ENCODE data around the gene ARHGAP26. TPM values are rescaled to one million over a fixed set of nuclear protein-coding genes. Genes with fewer than 3 reads are reported as not detected.

Gene ARHGAP26
- total and polyA plus RNA-seq, 2 experiments from 2014 or later: 9.5 to 16.8 TPM

DNA sequence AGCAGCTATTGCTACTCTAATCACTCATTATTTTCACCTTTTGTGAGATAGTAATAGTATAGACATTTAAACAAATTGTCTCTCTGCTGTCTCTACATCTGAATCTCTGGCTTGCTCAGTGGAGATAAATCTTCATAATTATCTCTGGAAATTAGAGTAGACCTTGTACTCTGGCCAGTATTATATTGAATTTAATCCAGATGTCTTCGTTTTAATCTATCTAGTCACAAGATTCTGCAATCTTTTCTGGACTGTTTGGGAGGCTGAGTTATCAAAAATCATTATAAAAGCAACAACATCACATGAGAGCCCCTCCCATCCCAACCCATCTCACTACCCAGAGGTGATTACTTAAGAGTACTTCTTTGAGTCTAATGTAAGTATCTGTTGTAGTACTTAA is 19.0 kb downstream of the ARHGAP26 start (continued):
- TF ChIP-seq REST (IDR thresholded peaks at IDR 0.05; ENCODE audit: unreplicated experiment): no peak

DNA sequence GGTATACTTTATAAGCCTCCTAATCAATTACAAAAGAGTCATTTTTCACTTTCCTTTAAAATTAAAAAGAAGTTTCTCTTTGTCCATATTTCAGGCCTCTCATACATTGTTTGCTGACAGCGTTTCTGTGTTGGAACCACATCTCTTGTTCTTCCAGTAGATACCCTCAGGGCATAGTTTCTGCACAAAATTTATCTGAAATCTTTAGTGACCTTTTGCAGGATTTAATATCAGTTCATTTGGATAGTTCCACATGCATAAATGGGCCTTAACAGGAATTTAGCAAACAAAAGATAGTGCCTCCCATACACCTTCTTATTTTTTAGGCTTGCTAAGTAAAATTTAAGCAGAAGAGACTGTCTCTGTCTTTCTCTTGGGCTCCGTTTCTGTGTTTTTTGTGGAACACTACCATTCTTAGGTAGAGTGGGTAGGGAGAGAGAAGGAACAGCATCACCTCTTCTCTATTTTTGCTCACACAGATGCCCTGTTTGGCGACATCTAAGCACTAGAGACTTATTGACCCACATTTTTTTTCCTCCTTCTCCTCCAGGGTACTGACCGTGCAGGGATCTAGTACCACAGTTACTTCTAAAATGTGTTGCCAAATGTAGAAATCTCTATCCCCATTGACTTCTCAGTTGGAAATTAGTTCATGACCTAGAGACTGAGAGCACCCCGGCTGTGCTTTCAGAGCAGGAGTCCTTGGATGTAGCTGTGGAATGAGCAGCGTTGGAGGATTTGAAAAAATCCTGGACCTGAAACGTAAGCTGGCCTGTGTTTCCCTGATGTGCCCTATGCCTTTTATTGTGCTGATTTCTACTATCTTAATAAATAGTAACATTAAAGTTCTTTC is 22.1 kb downstream of the ARHGAP26 start:
- Histone ChIP-seq H3K4me2 (no peak overlapping the region), H4K20me1 (replicated peaks; ENCODE audit: insufficient read depth) (no peaks in the 10 kb centered on the region; the same call in none of the 2 replicates), H3K27me3 (ENCODE audit: insufficient read depth) (no peaks in the 10 kb centered on the region), H3K79me2 (replicated peaks; ENCODE audit: insufficient read depth) (peaks cover 38% of the 10 kb centered on the region), H3K9me2 (ENCODE audit: insufficient read depth) (no peaks in the 10 kb centered on the region; the same call in 1 of the 2 replicates), H3K4me3 (no peak overlapping the region), H3K27ac (ENCODE audit: low read depth) (no peak overlapping the region), H2AFZ (no peak overlapping the region), H3K4me1 (ENCODE audit: insufficient read depth) (0 out of 2 replicates have a peak, but pooled peaks cover 3% of the 10 kb centered on the region), H3K36me3 (ENCODE audit: insufficient read depth) (no peaks in the 10 kb centered on the region), H3F3A (replicated peaks; ENCODE audit: low read depth) (no peaks in the 10 kb centered on the region)
- ATAC-seq: no peak; the same call in 2 of the 3 replicates
- Mint-ChIP-seq H3K27ac (no peak overlapping the region), H3K4me3 (no peak overlapping the region), H3K27me3 (ENCODE audit: insufficient read depth, low read depth, poor library complexity) (no peaks in the 10 kb centered on the region), H3K36me3 (ENCODE audit: low read depth) (no peaks in the 10 kb centered on the region), H3K9me3 (no peaks in the 10 kb centered on the region), H3K4me1 (peaks cover 7% of the 10 kb centered on the region)
- no peak for DNase-seq (ENCODE audit: low spot score)
- TF ChIP-seq ZNF114 (CRISPR knock-in tag; IDR thresholded peaks at IDR 0.05) (no peak), NANOG (IDR thresholded peaks at IDR 0.05; ENCODE audit: borderline replicate concordance) (no peak), CREB1 (CRISPR knock-in tag; IDR thresholded peaks at IDR 0.05; ENCODE audit: low read depth) (no peak), EZH2 (IDR thresholded peaks at IDR 0.05; ENCODE audit: low read depth, unreplicated experiment) (no peak), EZH2phosphoT487 (IDR thresholded peaks at IDR 0.05; ENCODE audit: unreplicated experiment) (no peak), STAT1 (IDR thresholded peaks at IDR 0.05; ENCODE audit: unreplicated experiment) (no peak), ZNF331 (CRISPR knock-in tag; IDR thresholded peaks at IDR 0.05; ENCODE audit: low read depth) (no peak), REST (IDR thresholded peaks at IDR 0.05; ENCODE audit: unreplicated experiment) (no peak)
- TF ChIP-seq, protein P1, sequence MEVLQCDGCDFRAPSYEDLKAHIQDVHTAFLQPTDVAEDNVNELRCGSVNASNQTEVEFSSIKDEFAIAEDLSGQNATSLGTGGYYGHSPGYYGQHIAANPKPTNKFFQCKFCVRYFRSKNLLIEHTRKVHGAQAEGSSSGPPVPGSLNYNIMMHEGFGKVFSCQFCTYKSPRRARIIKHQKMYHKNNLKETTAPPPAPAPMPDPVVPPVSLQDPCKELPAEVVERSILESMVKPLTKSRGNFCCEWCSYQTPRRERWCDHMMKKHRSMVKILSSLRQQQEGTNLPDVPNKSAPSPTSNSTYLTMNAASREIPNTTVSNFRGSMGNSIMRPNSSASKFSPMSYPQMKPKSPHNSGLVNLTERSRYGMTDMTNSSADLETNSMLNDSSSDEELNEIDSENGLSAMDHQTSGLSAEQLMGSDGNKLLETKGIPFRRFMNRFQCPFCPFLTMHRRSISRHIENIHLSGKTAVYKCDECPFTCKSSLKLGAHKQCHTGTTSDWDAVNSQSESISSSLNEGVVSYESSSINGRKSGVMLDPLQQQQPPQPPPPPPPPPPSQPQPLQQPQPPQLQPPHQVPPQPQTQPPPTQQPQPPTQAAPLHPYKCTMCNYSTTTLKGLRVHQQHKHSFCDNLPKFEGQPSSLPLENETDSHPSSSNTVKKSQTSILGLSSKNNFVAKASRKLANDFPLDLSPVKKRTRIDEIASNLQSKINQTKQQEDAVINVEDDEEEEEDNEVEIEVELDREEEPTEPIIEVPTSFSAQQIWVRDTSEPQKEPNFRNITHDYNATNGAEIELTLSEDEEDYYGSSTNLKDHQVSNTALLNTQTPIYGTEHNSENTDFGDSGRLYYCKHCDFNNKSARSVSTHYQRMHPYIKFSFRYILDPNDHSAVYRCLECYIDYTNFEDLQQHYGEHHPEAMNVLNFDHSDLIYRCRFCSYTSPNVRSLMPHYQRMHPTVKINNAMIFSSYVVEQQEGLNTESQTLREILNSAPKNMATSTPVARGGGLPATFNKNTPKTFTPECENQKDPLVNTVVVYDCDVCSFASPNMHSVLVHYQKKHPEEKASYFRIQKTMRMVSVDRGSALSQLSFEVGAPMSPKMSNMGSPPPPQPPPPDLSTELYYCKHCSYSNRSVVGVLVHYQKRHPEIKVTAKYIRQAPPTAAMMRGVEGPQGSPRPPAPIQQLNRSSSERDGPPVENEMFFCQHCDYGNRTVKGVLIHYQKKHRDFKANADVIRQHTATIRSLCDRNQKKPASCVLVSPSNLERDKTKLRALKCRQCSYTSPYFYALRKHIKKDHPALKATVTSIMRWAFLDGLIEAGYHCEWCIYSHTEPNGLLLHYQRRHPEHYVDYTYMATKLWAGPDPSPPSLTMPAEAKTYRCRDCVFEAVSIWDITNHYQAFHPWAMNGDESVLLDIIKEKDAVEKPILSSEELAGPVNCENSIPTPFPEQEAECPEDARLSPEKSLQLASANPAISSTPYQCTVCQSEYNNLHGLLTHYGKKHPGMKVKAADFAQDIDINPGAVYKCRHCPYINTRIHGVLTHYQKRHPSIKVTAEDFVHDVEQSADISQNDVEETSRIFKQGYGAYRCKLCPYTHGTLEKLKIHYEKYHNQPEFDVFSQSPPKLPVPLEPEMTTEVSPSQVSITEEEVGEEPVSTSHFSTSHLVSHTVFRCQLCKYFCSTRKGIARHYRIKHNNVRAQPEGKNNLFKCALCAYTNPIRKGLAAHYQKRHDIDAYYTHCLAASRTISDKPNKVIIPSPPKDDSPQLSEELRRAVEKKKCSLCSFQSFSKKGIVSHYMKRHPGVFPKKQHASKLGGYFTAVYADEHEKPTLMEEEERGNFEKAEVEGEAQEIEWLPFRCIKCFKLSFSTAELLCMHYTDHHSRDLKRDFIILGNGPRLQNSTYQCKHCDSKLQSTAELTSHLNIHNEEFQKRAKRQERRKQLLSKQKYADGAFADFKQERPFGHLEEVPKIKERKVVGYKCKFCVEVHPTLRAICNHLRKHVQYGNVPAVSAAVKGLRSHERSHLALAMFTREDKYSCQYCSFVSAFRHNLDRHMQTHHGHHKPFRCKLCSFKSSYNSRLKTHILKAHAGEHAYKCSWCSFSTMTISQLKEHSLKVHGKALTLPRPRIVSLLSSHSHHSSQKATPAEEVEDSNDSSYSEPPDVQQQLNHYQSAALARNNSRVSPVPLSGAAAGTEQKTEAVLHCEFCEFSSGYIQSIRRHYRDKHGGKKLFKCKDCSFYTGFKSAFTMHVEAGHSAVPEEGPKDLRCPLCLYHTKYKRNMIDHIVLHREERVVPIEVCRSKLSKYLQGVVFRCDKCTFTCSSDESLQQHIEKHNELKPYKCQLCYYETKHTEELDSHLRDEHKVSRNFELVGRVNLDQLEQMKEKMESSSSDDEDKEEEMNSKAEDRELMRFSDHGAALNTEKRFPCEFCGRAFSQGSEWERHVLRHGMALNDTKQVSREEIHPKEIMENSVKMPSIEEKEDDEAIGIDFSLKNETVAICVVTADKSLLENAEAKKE (CRISPR knock-in tag; IDR thresholded peaks at IDR 0.05): no peak

Data from GM23338 (cell line).